PC-9 (cell line): ENCODE measurements around the gene FILIP1.

ENCODE experiments used
- EZH2 ChIP-seq: fragments of 200-600 bp; sonication (generic); IDR thresholded peaks from 2 replicates; pipeline ENCODE4 v1.8.0; 2017; ENCODE audit warnings: antibody characterized with exemption, low read depth
- TF ChIP-seq, protein P1 (sequence below): fragments of 200-600 bp; sonication (generic); conservative IDR thresholded peaks from 2 replicates; pipeline ENCODE4 v1.6.1; 2017; ENCODE audit warnings: mixed run types, antibody characterized with exemption, mild to moderate bottlenecking, moderate library complexity

DNA sequence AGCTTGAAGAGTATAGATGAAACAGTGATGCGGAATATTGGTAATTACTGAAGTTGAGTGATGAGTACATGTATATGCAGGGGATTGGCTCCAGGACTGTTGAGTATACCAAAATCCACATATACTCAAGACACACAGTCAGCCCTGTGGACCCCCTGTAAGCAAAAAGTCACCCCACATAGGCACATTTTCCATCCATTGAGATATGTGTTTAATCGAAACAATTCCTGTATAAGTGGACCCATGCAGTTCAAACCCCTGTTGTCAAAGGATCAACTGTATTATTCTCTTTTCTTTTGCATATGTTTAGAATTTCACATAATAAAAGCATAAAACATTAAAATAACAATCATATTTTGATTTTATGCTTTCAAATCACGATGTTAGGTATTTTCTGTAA lies 32.1 kb upstream of the FILIP1 start:
- TF ChIP-seq, protein P1, sequence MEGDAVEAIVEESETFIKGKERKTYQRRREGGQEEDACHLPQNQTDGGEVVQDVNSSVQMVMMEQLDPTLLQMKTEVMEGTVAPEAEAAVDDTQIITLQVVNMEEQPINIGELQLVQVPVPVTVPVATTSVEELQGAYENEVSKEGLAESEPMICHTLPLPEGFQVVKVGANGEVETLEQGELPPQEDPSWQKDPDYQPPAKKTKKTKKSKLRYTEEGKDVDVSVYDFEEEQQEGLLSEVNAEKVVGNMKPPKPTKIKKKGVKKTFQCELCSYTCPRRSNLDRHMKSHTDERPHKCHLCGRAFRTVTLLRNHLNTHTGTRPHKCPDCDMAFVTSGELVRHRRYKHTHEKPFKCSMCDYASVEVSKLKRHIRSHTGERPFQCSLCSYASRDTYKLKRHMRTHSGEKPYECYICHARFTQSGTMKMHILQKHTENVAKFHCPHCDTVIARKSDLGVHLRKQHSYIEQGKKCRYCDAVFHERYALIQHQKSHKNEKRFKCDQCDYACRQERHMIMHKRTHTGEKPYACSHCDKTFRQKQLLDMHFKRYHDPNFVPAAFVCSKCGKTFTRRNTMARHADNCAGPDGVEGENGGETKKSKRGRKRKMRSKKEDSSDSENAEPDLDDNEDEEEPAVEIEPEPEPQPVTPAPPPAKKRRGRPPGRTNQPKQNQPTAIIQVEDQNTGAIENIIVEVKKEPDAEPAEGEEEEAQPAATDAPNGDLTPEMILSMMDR = no peak
- no peak for TF ChIP-seq EZH2
